H1 (cell line): ENCODE measurements around the gene SH2B2. TPM values are rescaled to one million over a fixed set of nuclear protein-coding genes. Genes with fewer than 3 reads are reported as not detected.

ENCODE experiments used
- GABPA ChIP-seq: IDR thresholded peaks from 2 replicates; pipeline ENCODE4 v1.6.1; 2011; ENCODE audit warnings: mild to moderate bottlenecking, low read length, moderate library complexity, borderline replicate concordance; ENCODE audit not compliant: insufficient read depth
- KDM1A ChIP-seq: fragments of 200-600, 300-600 bp; sonication (generic); IDR thresholded peaks from 2 replicates; pipeline ENCODE4 v1.7.1; 2016; ENCODE audit warnings: mild to moderate bottlenecking, low read length, borderline replicate concordance
- MAFK ChIP-seq: IDR thresholded peaks from 2 replicates; pipeline ENCODE4 v1.6.1; 2012; ENCODE audit warnings: low read depth, mild to moderate bottlenecking, improper control_type of control experiment, low read length
- SAP30 ChIP-seq: fragments of 300-600 bp; sonication (generic); IDR thresholded peaks from 2 replicates; pipeline ENCODE4 v1.7.1; 2012; ENCODE audit warnings: low read length, moderate library complexity, mild to moderate bottlenecking, inconsistent platforms; ENCODE audit not compliant: insufficient read depth, insufficient replicate concordance
- SIRT6 ChIP-seq: IDR thresholded peaks from one replicate; pipeline ENCODE4 v1.7.1; 2012; ENCODE audit warnings: low read length, inconsistent platforms
- YY1 ChIP-seq: IDR thresholded peaks from 2 replicates; pipeline ENCODE4 v1.6.1; 2011; ENCODE audit warnings: low read depth, mild to moderate bottlenecking, low read length
- polyA plus RNA-seq, 7 experiments: library from polyadenylated mRNA; depleted of rRNA in 3 of 7; stranded (reverse) in 5 of 7; unstranded in 2 of 7; fragments of >200 nt in 5 of 7; fragments of 200-250 nt in 2 of 7; gene quantifications; 1 replicate in 5 of 7; 2 replicates in 1 of 7; 4 replicates in 1 of 7; pipeline versions ENCODE4 v1.2.1 to v1.2.3, GENCODE V29; 2011 to 2013; ENCODE audit warnings: missing spikeins in 2 of 7, mixed read lengths in 2 of 7
- total RNA-seq: library from RNA; stranded (reverse); fragmentation: NEBNext Ultra II Directional; extraction: Animal tissue kit (Norgen Biotek cat#: 25700); gene quantifications from 2 replicates; pipeline ENCODE4 v1.2.1, GENCODE V29; 2021
- TF ChIP-seq, protein P1 (sequence below): IDR thresholded peaks from 2 replicates; pipeline ENCODE4 v1.6.1; 2012; ENCODE audit warnings: inconsistent platforms

SH2B2 gene
- total and polyA plus RNA-seq, 2 of the 8 experiments (the other 6 are each of a cell fraction or from before 2014, with no cell fraction given): 11.5 to 18.7 TPM

DNA sequence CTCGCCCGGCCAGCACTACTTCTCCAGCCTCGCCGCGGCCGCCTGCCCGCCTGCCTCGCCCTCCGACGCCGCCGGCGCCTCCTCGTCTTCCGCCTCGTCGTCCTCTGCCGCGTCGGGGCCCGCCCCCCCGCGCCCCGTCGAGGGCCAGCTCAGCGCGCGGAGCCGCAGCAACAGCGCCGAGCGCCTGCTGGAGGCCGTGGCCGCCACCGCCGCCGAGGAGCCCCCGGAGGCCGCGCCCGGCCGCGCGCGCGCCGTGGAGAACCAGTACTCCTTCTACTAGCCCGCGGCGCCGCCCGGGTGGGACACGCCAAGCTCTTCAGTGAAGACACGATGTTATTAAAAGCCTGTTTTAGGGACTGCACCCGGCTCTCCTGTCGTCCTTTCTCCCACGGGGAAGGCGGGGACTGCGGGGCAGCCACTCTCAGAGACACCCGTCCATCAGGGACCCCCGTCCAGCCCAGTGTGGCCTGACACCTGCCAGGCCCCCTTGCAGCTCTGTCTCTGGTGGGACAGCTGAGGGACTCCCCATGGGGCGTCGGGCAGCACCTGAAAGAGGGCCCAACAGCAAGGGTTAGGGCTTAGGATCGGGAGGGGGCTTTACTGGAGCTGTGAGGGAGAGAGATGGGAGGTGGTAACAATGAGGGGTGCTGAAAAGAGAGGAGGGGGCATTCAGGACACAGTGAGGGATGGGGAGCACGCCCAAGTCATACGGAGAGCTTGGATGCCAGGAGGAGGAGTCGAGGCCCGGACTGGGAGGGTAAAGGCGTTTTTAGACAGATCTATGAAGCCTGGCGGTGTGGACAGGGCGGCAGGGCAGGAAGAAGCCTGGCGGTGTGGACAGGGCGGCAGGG is 34.9 kb downstream of the SH2B2 start (continued):
- TF ChIP-seq, protein P1, sequence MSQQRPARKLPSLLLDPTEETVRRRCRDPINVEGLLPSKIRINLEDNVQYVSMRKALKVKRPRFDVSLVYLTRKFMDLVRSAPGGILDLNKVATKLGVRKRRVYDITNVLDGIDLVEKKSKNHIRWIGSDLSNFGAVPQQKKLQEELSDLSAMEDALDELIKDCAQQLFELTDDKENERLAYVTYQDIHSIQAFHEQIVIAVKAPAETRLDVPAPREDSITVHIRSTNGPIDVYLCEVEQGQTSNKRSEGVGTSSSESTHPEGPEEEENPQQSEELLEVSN: peak; percentile 43; the same call in 1 of the 2 replicates
- no peak for TF ChIP-seq YY1
- no peak for TF ChIP-seq SAP30
- TF ChIP-seq KDM1A: no peak
- TF ChIP-seq SIRT6: no peak
- no peak for TF ChIP-seq MAFK
- peak; percentile 45; the same call in 1 of the 2 replicates for TF ChIP-seq GABPA
- TF ChIP-seq, all 59 proteins: peak for 6
